Activated CD8-positive, alpha-beta memory T cell treated with anti-CD3 and anti-CD28 coated beads for 4 hours (primary cell): Measurements from ENCODE around the gene COMMD10.

Source experiments
- DNase-seq, 2 donors: peaks; one replicate each; pipeline ENCODE4 v3.0.0-alpha.2; 2020; ENCODE audit warnings: low read depth in 2 of 2

Gene COMMD10

DNA sequence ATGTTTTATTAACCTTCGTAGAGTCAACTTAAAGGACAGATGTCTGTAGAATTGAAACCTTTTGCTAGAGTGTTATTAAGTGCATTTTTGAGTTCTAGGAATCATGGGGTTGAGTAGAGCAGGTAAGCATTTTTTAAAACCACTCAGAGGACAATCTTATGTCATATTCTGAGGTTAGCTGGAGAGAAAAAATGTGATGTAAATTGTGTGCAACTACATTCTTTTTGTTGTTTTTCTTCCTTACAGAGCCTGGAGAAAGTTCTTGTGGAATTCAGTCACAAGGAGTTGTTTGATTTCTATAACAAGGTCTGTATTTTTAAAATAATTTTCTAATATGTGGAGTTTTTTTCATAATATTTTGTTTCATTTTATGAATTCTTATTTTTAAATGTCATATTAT is 206.4 kb downstream of the COMMD10 start:
- DNase-seq, result no peak

DNA sequence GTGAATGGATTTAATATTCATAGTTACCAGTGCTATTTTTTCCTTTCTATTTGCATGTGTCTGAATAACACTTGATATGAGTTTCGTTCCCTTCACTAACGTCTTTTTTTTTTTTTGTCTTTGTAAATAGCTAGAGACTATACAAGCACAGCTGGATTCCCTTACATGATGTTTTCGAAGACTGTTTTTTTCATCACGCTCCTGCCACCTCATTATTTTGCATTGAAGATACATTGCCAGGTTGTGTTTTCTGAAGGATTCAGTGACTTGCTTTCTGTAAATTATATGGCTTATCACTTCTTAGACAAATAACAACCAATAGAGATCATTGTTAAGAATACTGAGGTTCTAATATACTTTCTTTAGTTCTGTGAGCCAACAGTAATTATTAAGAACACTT is 207.5 kb downstream of the COMMD10 start:
- no peak for DNase-seq

DNA sequence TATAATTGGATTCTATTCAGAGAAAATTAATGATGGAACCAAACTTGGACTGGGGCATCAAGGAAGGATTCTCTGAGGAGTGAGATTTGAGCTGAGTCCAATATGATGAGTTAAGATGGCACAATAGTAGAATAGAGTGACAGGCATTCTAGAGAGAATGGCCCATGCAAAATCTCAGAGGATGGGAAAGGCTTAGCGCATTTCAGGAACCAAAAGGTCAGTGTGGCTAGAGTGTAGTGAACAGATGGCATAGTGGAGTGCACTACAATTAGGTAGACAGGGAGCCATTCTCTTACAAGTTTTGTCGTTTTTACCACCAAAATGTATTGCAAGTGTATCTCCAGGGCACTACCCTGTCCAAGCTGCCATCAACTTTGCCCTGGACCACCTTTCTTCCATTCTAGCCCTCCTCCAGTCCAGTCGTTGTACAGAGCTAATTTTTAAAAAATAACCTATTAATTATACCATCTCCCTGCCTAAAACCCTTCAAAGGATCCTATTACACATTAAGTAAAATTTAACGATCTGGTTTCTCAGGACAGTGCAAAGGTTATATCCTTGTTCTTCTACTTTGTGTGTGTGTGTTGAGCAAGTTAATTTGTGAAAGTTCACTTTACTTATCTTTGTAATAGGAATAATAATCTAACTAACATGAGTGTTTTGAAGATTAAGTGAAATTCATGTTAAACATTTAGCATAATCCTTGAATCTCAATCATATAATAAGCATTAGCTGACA is 211.7 kb downstream of the COMMD10 start:
- DNase-seq, result no peak

DNA sequence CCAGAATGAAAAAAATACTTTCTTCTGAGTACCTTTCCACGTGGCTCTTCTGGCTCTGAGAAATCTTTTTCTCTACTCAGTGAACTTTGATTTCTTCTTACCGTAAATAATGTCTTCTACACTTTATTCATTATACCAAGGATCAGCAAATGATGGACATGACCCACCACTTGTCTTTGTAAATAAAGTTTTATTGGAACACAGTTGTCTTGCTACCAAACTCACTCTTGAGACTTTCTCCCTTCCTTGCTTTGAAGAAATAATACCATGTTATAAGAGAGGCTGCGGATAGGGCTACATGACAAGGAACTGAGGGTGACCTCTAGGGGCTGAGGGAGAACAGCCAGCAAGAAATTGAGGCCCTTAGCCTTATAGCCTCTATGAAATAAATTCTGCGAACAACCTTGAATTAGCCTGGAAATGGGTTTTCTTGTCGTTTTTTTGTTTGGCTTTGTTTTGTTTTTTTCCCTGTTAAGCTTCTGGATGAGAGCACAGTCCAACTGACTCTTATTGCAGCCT is 212.5 kb downstream of the COMMD10 start:
- DNase-seq, result no peak

DNA sequence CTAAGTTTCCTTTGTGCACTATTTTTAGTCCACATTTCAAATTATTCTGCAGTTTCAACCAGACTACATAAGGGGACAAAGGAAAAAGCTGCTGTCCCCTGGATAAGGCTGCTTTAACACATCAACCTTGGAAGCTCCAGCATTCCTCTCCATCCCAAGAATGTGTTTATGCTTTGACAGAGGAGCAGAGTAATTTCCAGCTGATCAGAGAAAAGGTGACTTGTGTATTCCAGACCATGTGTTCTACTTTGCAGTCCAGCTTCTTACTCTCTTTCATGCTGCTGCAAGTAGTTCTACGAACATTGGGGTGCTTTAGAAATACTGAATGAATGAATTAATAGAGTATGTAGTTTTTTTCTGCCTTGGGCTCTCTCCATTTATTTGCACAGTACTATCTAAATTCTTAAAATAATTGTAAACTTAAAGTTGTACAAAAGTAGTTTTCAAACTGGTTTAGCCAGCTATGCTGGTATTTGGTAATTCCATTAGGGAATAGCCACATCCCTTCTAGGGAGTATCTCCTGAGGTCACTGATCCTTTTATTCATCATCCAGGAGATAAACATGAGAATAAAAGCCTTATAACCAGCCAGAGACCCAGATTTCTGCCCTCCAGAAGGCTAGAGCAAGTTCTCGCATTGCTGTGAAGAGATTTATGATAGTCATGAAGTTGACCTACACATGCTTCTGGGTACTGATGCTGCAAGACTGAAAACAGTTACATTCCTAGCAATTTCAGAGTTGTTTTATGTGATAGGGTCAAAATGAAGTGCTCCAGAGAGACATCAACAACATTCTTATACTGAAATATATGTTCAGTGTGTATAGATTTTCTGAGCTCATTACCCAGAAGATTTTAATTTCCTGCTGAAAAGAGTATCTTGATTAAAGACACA is 215.2 kb downstream of the COMMD10 start:
- no peak for DNase-seq

DNA sequence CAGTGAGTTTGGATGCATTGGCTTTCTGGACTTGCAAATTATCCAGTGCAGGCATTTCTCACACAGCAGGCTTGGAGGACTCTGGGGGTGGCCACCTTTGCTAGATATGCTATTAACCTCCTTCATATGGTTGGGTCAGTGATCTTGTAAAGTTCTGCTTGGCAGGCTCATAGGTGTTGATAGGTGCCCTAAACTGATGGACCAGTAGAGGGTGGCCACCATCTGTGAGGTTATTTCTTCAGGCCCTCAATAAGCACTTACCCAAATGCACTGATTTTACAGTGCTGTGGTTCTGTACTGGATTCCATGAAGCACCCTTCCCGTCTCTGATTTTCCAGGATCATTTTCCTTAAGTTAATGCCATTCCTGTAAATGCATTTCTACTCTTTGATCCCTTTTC is 216.3 kb downstream of the COMMD10 start:
- DNase-seq, result no peak

DNA sequence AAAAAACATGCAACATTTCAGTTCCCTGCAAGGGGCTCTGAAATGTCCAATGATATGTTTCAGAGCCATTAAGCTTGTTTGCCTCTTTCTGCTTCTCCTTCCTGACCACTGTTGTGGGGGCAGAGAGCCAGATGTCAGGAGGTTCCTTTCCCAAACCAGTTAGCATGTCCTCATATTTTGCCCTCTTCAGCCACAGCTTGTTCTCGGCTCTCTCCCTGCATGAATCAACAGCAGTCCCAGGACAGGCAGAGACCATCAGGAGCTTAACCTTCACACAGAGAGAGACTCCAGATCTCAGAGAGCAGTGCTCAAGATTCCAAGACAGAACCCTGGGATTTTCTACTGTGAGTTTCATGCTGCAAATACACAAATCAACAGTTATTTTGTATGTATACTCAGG is 218.5 kb downstream of the COMMD10 start:
- no peak for DNase-seq

DNA sequence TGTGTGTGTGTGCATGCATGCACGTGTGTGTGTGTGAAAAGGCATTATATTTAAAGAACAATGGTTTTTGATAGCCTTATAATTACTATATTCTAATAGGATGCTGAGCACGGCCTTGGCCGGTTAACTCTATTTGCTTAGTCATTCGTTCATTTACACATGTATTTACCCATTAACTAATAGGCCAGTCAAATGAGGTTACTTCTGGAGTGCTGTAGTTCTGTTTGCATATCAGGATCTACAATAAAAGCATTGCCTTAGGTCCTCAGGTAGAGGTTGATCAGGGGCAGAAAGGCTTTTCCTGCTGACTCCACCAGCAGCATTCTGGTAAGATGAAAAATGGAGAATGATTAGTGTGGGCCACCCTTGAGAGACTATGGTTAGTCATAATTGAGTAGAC is 219.0 kb downstream of the COMMD10 start:
- no peak for DNase-seq

DNA sequence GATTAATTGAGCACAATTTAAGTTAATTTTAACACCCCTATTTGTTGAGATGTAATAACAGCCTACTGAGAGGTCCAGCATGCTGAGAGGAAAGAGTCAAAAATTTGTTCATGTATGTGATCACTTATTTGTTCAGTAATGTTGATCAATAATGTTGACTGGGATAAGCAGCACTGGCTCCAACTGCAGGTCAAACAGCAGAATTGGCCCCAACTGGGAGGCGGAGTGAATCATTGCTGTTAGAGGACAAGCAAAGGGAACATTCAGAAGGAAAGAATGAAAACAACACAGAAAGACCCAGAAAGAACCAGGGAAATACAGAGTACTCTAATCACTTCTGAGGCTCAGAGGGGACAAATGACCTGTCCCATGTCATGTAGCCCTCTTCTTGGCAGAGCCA is 221.1 kb downstream of the COMMD10 start:
- DNase-seq, result no peak

DNA sequence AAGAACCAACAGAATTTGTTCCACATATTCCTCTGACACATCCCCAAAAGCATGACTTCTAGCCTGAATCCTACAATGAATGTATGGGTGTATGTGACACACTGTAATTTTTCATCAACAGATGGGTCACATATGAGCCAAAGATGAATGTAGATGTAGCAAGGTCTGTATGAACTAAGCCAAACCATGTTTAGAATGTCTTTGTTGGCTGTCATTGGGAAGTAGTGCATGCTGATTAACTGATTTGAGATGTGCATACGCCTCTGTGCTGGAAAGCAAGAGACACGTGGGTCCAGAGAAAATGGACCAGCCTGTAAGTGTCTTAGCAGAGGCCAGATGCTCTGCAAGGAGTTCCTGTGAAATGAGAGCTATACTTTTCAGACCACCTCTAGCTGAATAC is 222.0 kb downstream of the COMMD10 start:
- no peak for DNase-seq

DNA sequence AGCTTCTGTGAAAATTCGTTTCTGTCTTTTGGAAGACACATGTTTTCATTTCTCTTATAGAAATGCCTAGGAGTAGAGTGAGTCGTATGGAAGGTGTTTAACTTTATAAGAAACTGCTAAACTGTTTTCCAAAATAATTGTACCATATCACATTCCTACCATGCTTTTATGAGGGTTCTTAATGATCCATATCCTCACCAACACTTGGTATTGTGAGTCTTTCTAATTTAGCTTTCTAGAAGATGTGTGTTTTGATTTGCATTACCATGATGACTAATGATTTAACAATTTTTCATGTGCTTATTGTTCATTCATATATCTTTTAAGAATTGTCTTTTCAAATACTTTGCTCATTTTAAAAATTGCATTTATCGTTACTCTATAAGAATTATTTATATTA is 223.6 kb downstream of the COMMD10 start:
- no peak for DNase-seq

DNA sequence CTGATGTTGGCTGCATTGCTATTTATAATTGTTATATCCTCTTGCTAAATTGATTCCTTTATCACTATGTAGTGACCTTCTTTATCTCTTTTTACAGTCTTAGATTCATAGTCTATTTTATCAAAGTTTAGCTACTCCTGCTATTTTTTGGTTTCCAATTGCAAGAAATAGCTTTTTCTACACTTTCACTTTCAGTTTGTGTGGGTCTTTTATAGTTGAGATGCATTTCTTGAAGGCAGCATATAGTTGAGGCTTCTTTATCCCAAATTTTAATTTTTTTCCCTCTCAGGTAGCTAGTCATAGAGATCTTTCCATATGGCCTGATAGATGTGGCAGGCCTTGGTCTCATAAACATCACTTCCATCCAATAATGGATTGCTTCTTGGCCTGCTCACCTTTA is 228.5 kb downstream of the COMMD10 start:
- no peak for DNase-seq

DNA sequence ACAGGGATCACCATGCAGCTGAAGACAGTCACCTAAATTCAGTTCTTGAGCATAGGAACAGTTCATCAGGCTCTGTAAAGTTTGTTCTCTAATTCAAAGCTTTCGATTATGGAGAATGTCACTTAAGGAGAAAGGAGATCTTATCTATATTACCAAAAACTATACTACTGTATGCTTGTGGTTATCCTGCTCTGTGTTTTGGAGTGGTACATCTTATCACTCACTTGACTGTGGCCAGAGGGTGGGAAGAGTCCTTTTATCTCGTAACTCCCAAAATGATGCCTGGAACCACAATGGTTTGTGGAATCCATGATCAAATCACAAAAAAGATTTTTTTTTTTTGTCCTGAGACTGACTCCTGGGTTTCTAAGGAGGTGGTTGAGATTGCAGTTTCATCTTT is 230.7 kb downstream of the COMMD10 start:
- DNase-seq, result no peak

DNA sequence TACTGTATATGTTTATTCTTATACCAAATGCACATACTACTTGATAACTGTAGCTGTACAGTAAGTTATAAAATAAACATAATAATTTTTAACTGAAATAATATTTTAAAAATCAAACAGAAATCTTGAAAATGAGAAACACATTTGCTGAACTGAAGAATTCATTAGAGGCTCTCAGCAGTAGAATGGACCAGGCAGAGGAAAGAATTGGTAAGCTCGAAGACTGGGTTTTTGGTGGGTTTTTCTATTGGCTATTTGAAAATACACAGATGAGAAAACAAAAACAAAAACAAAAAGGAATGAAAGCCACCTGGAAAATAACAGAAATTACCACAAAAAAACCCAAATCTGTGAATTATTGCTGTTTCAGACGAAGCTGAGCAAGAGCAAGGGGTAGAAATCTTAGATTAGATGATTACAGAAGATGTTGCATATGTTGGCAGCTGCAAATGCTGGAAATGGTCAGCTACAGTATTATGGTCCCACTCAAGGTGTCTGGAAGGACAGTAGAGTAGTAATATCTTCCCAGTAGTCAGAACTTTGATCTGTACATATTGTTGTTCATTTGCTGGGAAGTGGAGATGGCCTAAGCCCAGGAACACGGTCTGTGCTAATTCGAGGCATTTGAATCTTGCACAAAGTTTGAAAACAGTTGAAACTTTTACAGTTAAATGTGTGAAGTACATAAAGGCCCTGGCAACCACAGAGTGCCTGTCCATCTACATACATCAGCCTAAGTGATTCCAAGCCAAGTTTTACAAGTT is 233.4 kb downstream of the COMMD10 start:
- no peak for DNase-seq

DNA sequence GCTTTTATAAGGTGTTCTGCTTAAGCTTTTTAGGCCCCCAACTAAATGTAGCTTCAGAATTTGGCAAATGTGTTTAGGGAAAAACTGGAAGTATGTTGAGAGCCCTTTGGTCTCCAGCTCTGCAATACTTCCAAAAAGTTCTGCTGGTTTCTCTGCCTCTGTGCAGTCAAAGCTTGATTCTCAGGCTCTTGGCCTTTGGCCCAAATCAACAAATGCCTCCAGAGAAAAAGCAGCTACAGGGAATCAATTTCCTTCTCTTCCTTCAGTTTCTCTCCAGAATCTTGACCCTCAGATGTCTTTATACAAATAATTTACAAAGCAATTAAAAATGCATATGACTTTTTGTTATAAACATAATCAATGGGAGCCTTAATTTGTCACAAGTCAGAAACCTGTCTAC is 235.7 kb downstream of the COMMD10 start:
- DNase-seq, result no peak

DNA sequence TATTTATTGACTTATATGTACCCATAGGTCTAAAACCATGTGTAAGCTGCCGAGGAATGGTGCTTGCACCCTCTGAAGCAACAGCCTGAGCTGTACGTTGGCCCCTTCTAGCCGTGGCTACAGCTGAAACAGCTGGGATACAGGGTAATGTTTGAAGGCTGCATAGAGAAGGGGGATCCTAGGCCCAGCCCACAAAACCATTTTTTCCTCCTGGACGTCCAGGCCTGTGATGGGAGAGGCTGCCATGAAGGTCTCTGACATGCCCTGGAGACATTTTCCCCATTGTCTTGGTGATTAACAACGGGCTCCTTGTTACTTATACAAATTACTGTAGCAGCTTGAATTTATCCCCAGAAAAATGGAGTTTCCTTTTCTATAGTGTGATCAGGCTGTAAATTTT is 244.7 kb downstream of the COMMD10 start:
- no peak for DNase-seq

DNA sequence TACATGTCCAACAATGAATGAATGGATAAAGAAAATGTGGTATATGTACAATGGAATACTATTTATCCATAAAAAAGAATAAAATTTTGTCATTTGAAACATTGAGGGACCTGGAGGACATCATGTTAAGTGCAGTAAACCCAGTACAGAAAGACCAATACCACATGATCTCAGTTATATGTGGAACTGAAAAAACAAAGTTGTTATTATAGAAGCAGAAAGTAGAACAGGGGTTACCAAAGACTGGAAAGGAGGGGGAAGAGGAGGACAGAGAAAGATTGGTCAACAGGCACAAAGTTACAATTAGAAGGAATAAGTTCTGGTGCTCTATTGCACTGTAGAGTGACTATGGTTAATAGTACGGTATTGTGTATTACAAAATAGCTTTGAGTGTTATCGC is 256.0 kb downstream of the COMMD10 start:
- no peak for DNase-seq
